K562 (cell line): ENCODE data around the gene SEPHS1. TPM values are rescaled to one million over a fixed set of nuclear protein-coding genes. Genes with fewer than 3 reads are reported as not detected.

Experiments
- ATAC-seq: fragments of 200-7000 bp; cut with Tn5 transposase; 3 replicates; pipeline ENCODE4 v1.9.1; 2020; ENCODE audit warnings: moderate library complexity
- BruUV-seq: library from RNA; stranded (reverse); fragments of 400-500 nt; replicated peaks from 2 replicates; lab custom pipeline; 2021; lab: Mats Ljungman, UMichigan
- CTCF ChIA-PET: fragments of 300-600 bp; formaldehyde crosslinking; extraction: SDS; loops from one replicate; lab custom pipeline; 2021; ENCODE audit warnings: low intra/inter-chr PET ratio; lab: Yijun Ruan, JAX
- POLR2A ChIA-PET: fragments of 300-600, 350-650 bp; sonication (Branson Sonifier 250); formaldehyde crosslinking; extraction: SDS; loops from one replicate; lab custom pipeline; 2021; ENCODE audit warnings: antibody characterized with exemption, inconsistent platforms; lab: Yijun Ruan, JAX
- DNase-seq, 4 experiments: peaks; one replicate each; pipeline versions ENCODE4 v3.0.0 to v3.0.0-alpha.2; 2011 to 2018; ENCODE audit warnings: low spot score in 3 of 4, mixed read lengths in 3 of 4; ENCODE audit errors: extremely low read depth in 1 of 4
- FAIRE-seq: peaks from 2 replicates; lab custom pipeline; 2011; peaks lifted over from hg19 to GRCh38; lab: Jason Lieb, UNC
- H2AFZ ChIP-seq: 2 replicates; pipeline ENCODE4 v1.6.0; 2011; ENCODE audit warnings: low read depth, low read length, control low read depth, inconsistent platforms
- H3K27ac ChIP-seq: fragments of 200-600 bp; 3 replicates; pipeline ENCODE4 v1.8.0; 2011; ENCODE audit warnings: low read depth, mild to moderate bottlenecking, control low read depth, inconsistent platforms, low read length, moderate library complexity, mixed read lengths; ENCODE audit errors: extremely low read depth
- H3K27me3 ChIP-seq, 2 experiments: fragments of 300-600 bp in 1 of 2; 2 replicates in 1 of 2; 3 replicates in 1 of 2; pipeline versions ENCODE4 v1.6.0 to v1.8.0; 2011; ENCODE audit warnings: inconsistent platforms in 2 of 2, low read length in 2 of 2, mild to moderate bottlenecking in 1 of 2, mixed read lengths in 1 of 2, moderate library complexity in 1 of 2; ENCODE audit not compliant: control insufficient read depth in 2 of 2, insufficient read depth in 2 of 2
- H3K36me3 ChIP-seq: fragments of 300-600 bp; 3 replicates; pipeline ENCODE4 v1.8.0; 2011; ENCODE audit warnings: mild to moderate bottlenecking, low read length, inconsistent platforms; ENCODE audit not compliant: control insufficient read depth, insufficient read depth
- H3K4me1 ChIP-seq, 2 experiments: fragments of 200-600 bp in 1 of 2; replicated peaks in 1 of 2; 2 replicates in 1 of 2; 3 replicates in 1 of 2; pipeline versions ENCODE4 v1.5.1 to v1.8.0; 2011; ENCODE audit warnings: inconsistent platforms in 2 of 2, low read length in 2 of 2, mild to moderate bottlenecking in 1 of 2, mixed read lengths in 1 of 2, moderate library complexity in 1 of 2; ENCODE audit not compliant: control insufficient read depth in 2 of 2, insufficient read depth in 2 of 2
- H3K4me2 ChIP-seq: 2 replicates; pipeline ENCODE4 v1.6.1; 2011; ENCODE audit warnings: low read length, control low read depth, inconsistent platforms, mixed read lengths; ENCODE audit not compliant: insufficient read depth
- H3K4me3 ChIP-seq: fragments of 200-600 bp; sonication (generic), shearing (Covaris generic); 2 replicates; pipeline ENCODE4 v1.5.1; 2016; ENCODE audit warnings: control low read depth, inconsistent platforms
- H3K79me2 ChIP-seq: fragments of 200-600 bp; 3 replicates; pipeline ENCODE4 v1.8.0; 2011; ENCODE audit warnings: low read length, inconsistent platforms; ENCODE audit not compliant: control insufficient read depth, insufficient read depth
- H3K9ac ChIP-seq, 2 experiments: 2 replicates each; pipeline versions ENCODE4 v1.6.0 to v1.6.1; 2011; ENCODE audit warnings: low read depth in 2 of 2, low read length in 2 of 2, control low read depth in 1 of 2, inconsistent platforms in 1 of 2, mild to moderate bottlenecking in 1 of 2, mixed read lengths in 1 of 2; ENCODE audit not compliant: insufficient read depth in 1 of 2
- H3K9me1 ChIP-seq: one replicate; pipeline ENCODE4 v1.6.0; 2011; ENCODE audit warnings: inconsistent platforms, mild to moderate bottlenecking, low read length, moderate library complexity; ENCODE audit not compliant: control insufficient read depth, insufficient read depth
- H3K9me3 ChIP-seq: replicated peaks from 2 replicates; pipeline ENCODE4 v1.5.1; 2011; ENCODE audit warnings: low read depth, low read length, inconsistent platforms; ENCODE audit not compliant: control insufficient read depth, insufficient read depth
- H4K20me1 ChIP-seq: replicated peaks from 2 replicates; pipeline ENCODE4 v1.6.1; 2011; ENCODE audit warnings: low read length, inconsistent platforms, mixed read lengths; ENCODE audit not compliant: control insufficient read depth, insufficient read depth
- ASH1L ChIP-seq: fragments of 450-650 bp; IDR thresholded peaks from 2 replicates; pipeline ENCODE4 v1.6.1; 2018; ENCODE audit warnings: borderline replicate concordance, mild to moderate bottlenecking, low read depth; ENCODE audit not compliant: partially characterized antibody
- BCOR ChIP-seq: fragments of 450-650 bp; IDR thresholded peaks from 2 replicates; pipeline ENCODE4 v1.6.1; 2016
- CSDE1 ChIP-seq, 2 experiments: fragments of 450-650 bp; IDR thresholded peaks; 2 replicates each; pipeline ENCODE4 v1.6.1; 2016; ENCODE audit warnings: mild to moderate bottlenecking in 1 of 2
- CTCF ChIP-seq, 3 experiments: IDR thresholded peaks in 2 of 3; conservative IDR thresholded peaks in 1 of 3; 2 replicates each; pipeline ENCODE4 v1.5.1; 2011 to 2012; ENCODE audit warnings: low read length in 3 of 3, mild to moderate bottlenecking in 3 of 3, control low read depth in 2 of 3, improper control_type of control experiment in 1 of 3, inconsistent platforms in 1 of 3, low read depth in 1 of 3, mixed read lengths in 1 of 3, moderate library complexity in 1 of 3; ENCODE audit not compliant: insufficient read depth in 2 of 3
- DNMT1 ChIP-seq: fragments of 450-650 bp; IDR thresholded peaks from 2 replicates; pipeline ENCODE4 v1.6.1; 2016; ENCODE audit warnings: antibody characterized with exemption, mild to moderate bottlenecking
- FOXA3 ChIP-seq, 2 experiments: fragments of 450-650 bp in 1 of 2; sonication (generic) in 1 of 2; formaldehyde crosslinking; IDR thresholded peaks in 1 of 2; conservative IDR thresholded peaks in 1 of 2; 2 replicates each; pipeline versions ENCODE4 v1.4.0 to v1.8.0; 2020 to 2022; ENCODE audit warnings: mild to moderate bottlenecking in 2 of 2, missing genetic modification reagents in 1 of 2
- LARP7 ChIP-seq: fragments of 450-650 bp; IDR thresholded peaks from 2 replicates; pipeline ENCODE4 v1.6.1; 2016
- NFYB ChIP-seq: IDR thresholded peaks from 2 replicates; pipeline ENCODE4 v1.6.1; 2011; ENCODE audit warnings: mild to moderate bottlenecking, moderate library complexity; ENCODE audit not compliant: insufficient read length; ENCODE audit errors: extremely low read depth
- RBM25 ChIP-seq: fragments of 200-400 bp; formaldehyde crosslinking; IDR thresholded peaks from 2 replicates; pipeline ENCODE4 v1.6.1; 2018; ENCODE audit warnings: low read length, low read depth, moderate library complexity; ENCODE audit not compliant: severe bottlenecking
- STAT5A ChIP-seq: IDR thresholded peaks from 2 replicates; pipeline ENCODE4 v1.6.1; 2012; ENCODE audit warnings: low read length, inconsistent platforms, borderline replicate concordance
- STAT5B ChIP-seq: fragments of 250-450 bp; sonication (Bioruptor Pico); IDR thresholded peaks from 2 replicates; pipeline ENCODE4 v1.8.0; 2021; ENCODE audit warnings: mild to moderate bottlenecking, inconsistent platforms
- TSC22D4 ChIP-seq: fragments of 450-650 bp; IDR thresholded peaks from 2 replicates; pipeline ENCODE4 v1.6.1; 2016; ENCODE audit warnings: missing genetic modification characterization, missing biosample characterization, control low read depth
- USF1 ChIP-seq: sonication (generic); formaldehyde crosslinking; IDR thresholded peaks from 2 replicates; pipeline ENCODE4 v1.9.0; 2022; ENCODE audit warnings: mild to moderate bottlenecking, missing genetic modification reagents
- ZBTB33 ChIP-seq: sonication (generic); formaldehyde crosslinking; IDR thresholded peaks from 2 replicates; pipeline ENCODE4 v1.8.1; 2023; ENCODE audit warnings: mild to moderate bottlenecking, missing genetic modification reagents
- ZFP36 ChIP-seq: fragments of 150-350 bp; IDR thresholded peaks from 2 replicates; pipeline ENCODE4 v1.6.1; 2018; ENCODE audit warnings: low read length, low read depth; ENCODE audit not compliant: partially characterized antibody
- ZNF121 ChIP-seq: sonication (generic); formaldehyde crosslinking; conservative IDR thresholded peaks from 2 replicates; pipeline ENCODE4 v1.8.0; 2022; ENCODE audit warnings: missing genetic modification reagents
- WGBS: fragments of 100-300 bp; shearing (Covaris generic); methylation state at CpG from one replicate; pipeline ENCODE4 v1.1.6; 2016; ENCODE audit warnings: low coverage, mixed read lengths; ENCODE audit not compliant: insufficient coverage; ENCODE audit errors: missing lambda C conversion rate; 5-methylcytosine and 5-hydroxymethylcytosine counted together
- in situ Hi-C: fragments of 300-500 bp; cut with MboI; formaldehyde crosslinking; loops from 4 replicates; pipeline ENCODE4 v1.15.0; 2018; ENCODE audit warnings: inconsistent platforms, mixed read lengths
- intact Hi-C: fragments of 100-400 bp; cut with micrococcal nuclease; formaldehyde crosslinking; loops from 2 replicates; pipeline ENCODE4 v1.14.2; 2022
- polyA plus RNA-seq, 8 experiments: library from polyadenylated mRNA; depleted of rRNA in 4 of 8; stranded (reverse) in 5 of 8; unstranded in 3 of 8; fragments of >200 nt; fragmentation: Nextera tagmentation in 2 of 8; fragmentation: Illumina TruSeq in 1 of 8; extraction: Ambion mirVana in 2 of 8; extraction: Trizol in 1 of 8; gene quantifications; 2 replicates each; pipeline versions ENCODE4 v1.2.1 to v1.2.3, GENCODE V29; 2011 to 2014; ENCODE audit warnings: inconsistent platforms in 1 of 8, missing spikeins in 1 of 8
- total RNA-seq, 7 experiments: library from RNA; depleted of rRNA in 6 of 7; stranded (reverse); fragments of >200 nt in 6 of 7; fragmentation: Illumina TruSeq in 2 of 7; extraction: Trizol in 2 of 7; gene quantifications; 2 replicates each; pipeline versions ENCODE4 v1.2.1 to v1.2.3, GENCODE V29; 2011 to 2021; ENCODE audit warnings: low replicate concordance in 1 of 7

SEPHS1 gene
- total and polyA plus RNA-seq, 9 of the 15 experiments (the other 6 are each of a cell fraction or from before 2014, with no cell fraction given), result 14.7 to 82.8 (median 41.8) TPM

- no peak for TF ChIP-seq ZBTB33 (CRISPR knock-in tag)
- TF ChIP-seq, all 486 proteins: peak for 2
Measured at GRCh38 chr10:13375791-13376190, 27.7 kb upstream of the SEPHS1 start (continued).

GRCh38 chr10:13373644-13374043, 25.6 kb upstream of the SEPHS1 start:
- ATAC-seq (no peak), DNase-seq (no peak), FAIRE-seq (no peak)
- intact Hi-C loops, result loop anchor here (5.0 kb wide), 1 partner anchor 404 kb away; no protein-coding TSS in a partner anchor
- ChIA-PET POLR2A (interaction anchor here (0.6 to 2.5 kb wide), 2 partner anchors 154 to 160 kb away, joined by 3 to 9 read pairs; no protein-coding TSS in a partner anchor), CTCF (interaction anchor here (0.6 to 3.5 kb wide), 2 partner anchors 12 to 67 kb away, joined by 3 to 27 read pairs; no protein-coding TSS in a partner anchor)
- Histone ChIP-seq H4K20me1 (no peaks in the 10 kb centered on the region), H3K9ac (no peak overlapping the region), H3K27me3 (no peaks in the 10 kb centered on the region), H3K79me2 (no peaks in the 10 kb centered on the region), H2AFZ (no peak overlapping the region), H3K9me1 (peaks cover 3% of the 10 kb centered on the region), H3K36me3 (no peaks in the 10 kb centered on the region), H3K4me1 (peaks cover 0 to 4% of the 10 kb centered on the region in 2 experiments; a peak in 2 of 5 replicates), H3K4me3 (no peak overlapping the region), H3K4me2 (no peak overlapping the region), H3K27ac (no peak overlapping the region), H3K9me3 (no peaks in the 10 kb centered on the region; the same call in 1 of the 2 replicates)
- BruUV-seq, result no TSS peak
- WGBS, result 34% methylated on average over 2 of the region's 2 CpGs
- in situ Hi-C loops, result loop anchor here (5.0 to 10.0 kb wide), 2 partner anchors 74 to 141 kb away; no protein-coding TSS in a partner anchor
- TF ChIP-seq STAT5A (no peak), CTCF (IDR thresholded peaks at IDR 0.05 in 2 of 3, conservative IDR thresholded peaks at IDR 0.05 in 1 of 3; ENCODE audit: insufficient read depth in 2 of 3, low read depth in 1 of 3, low read length in 3 of 3) (no peak), ZFP36 (peak; percentile 68), LARP7 (no peak), CSDE1 (IDR thresholded peaks at IDR 0.05) (no peak), BCOR (peak; percentile 75), USF1 (CRISPR knock-in tag) (no peak), ASH1L (no peak), DNMT1 (no peak), NFYB (no peak), ZNF121 (CRISPR knock-in tag) (no peak), STAT5B (CRISPR knock-in tag) (no peak), FOXA3 (CRISPR knock-in tag; conservative IDR thresholded peaks at IDR 0.05 in 1 of 2, IDR thresholded peaks at IDR 0.05 in 1 of 2) (no peak), TSC22D4 (tag) (no peak), RBM25 (peak; percentile 85)
